Stimulated activated CD8-positive, alpha-beta memory T cell treated with anti-CD3 and anti-CD28 coated beads, Interleukin-7, amount 100 ng/mL, for 24 hours (primary cell): Measurements from ENCODE around the gene ALG14.
"Not testable (repeated sequence)": the region's sequence is repeated elsewhere in the genome, so short reads cannot be mapped to it uniquely, and the experiment has no call there.

ENCODE experiments used
- DNase-seq: peaks from one replicate; pipeline ENCODE4 v3.0.0-alpha.2; 2020; ENCODE audit warnings: low read depth

ALG14 gene

GRCh38 chr1:95041491-95042165 is 31.1 kb downstream of the ALG14 start:
- no peak for DNase-seq

DNA sequence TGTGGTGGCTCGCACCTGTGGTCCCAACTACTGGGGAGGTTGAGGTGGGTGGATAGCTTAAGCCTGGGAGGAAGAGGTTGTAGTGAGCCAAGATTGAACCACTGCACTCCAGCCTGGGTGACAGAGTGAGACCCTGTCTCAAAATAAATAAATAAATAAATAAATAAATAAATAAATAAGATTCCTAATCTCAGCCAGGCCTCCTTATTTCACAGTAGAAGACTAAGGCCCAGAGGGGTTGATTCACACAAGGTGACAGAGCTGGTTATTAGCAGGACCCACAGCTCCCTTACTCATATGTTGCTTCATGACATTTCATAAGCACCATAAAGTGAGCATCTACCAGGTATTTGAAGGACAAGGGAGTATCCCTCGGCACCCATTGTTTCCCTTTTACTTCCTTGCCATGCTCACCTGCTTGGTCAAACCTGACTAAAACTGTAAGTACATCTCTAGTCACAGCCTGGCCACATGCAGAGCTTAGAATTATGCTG is 32.7 kb downstream of the ALG14 start:
- no peak for DNase-seq

DNA sequence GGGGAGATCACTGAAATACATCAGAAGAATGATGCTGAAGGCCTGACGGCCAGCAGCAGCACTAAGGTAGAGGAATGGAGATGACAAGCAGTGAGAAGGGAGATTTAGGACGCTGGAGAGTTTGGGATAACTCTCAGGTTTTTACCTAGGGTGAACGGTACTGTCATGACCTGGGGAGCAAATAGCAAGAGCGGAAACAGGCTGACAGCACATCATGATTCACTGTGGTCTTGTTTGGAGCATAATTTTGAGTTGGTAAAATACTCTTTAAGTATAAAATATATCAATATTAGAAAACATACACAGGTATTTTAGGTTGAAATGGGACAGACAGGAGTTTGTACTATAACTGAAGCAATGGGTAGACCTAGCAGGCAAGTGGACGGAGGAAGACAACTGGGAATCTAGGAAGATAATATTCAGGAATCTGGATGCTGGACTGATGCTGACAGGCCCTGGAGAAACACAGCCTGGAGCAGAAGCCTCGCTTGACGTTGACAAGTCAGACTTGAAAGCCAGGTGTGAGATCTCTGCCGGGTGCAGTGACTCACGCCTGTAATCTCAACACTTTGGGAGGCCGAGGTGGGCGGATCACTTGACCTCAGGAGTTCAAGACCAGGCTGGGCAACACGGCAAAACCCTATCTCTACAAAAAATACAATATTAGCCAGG is 33.3 kb downstream of the ALG14 start:
- DNase-seq: no peak

GRCh38 chr1:95035536-95035935 is 37.2 kb downstream of the ALG14 start:
- DNase-seq: no peak

- DNase-seq: no peak
These were observed 38.2 kb downstream of the ALG14 start for GRCh38 chr1:95034506-95034905.

DNA sequence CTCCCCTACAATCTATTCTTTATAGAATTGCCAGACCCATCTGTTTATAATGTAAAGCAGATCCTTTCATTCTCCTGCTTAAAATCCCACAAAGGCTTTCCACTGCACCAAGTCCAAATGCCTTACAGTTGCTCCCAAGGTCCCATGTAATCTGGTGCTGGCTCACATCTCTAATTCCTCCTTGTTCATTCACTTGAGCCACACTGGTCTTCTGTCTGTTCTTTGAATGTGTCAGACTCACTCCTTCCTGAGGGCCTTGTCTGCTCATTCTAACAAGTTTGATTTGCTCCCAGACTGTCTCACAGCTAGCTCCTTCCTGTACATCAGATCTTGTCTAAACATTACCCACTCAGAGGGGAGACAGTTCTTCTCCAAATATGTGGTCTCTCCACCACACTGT is 38.9 kb downstream of the ALG14 start:
- no peak for DNase-seq

DNA sequence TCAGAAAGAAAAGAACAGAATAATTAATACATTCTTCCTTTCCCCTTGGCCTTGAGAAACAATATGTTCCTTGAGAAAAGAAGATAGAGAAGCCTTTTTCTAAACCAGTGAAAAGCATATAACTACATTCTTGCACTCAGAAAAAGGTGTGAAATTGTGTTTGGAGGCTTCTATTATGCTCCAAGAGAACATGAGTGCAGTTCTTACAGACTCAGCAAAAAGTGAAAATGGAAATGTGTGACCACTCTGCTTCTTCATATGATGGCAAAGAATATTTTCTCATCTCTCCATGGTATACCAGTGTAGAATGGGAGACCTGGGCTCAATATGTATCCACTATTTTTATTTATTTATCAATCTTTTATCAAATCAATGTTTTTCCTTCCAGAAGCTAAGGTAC is 43.2 kb downstream of the ALG14 start:
- DNase-seq: no peak

GRCh38 chr1:95028954-95029353 is 43.8 kb downstream of the ALG14 start:
- no peak for DNase-seq

DNA sequence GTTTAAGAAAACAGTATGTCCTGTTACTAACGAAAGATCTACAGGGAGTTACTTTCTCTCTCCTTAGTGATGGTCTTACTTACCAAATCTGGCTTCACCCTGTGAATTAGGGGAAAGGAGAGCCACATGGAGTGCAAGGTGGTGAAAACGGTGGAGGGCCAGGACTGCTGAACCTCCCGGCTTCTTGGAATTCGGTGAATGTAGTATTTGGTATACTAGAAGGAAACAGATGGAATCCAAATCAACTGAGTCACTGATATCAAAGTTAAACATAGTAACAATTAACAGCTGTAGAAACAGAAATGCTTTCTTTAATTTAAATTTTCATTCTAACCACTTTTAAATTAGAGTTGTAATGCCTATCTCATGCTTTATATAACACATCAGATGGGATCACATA is 45.7 kb downstream of the ALG14 start:
- no peak for DNase-seq

- DNase-seq: no peak
These were observed 49.2 kb downstream of the ALG14 start for GRCh38 chr1:95023399-95024043.

DNA sequence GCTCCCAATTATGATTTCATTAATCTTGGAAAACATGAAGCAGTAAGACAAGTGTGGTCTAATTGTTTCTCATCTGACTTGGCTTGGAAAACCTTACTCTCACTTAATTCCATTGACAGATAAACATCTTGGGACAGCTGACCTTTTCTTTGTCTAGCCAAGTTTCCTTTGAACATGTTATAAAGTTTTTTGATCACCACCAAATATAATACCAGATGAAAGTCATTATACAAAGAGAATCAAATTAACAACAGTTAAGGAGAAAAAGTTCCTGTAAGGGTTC is 50.2 kb downstream of the ALG14 start:
- no peak for DNase-seq

GRCh38 chr1:95021805-95022643 is 50.7 kb downstream of the ALG14 start:
- no peak for DNase-seq

DNA sequence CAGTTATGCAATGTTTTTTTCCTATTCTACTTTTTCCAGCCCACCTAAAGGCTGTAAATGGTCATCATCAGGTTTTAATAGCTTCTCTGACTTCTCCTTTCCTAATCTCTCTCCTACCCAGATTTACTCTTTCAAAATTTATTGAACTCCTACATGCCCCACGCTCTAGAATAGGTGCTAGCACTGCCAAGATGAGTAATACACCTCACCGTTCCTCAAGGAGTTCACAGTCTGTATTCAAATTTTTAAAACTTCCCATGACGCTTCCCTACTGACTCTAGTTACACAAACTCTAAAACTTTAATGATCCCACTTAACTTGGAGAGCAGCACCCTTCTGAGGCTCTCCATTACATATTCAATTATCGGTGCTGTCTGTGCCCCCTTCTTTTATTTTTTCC is 51.6 kb downstream of the ALG14 start:
- no peak for DNase-seq

- DNase-seq: not testable (repeated sequence)
These were observed 53.3 kb downstream of the ALG14 start for GRCh38 chr1:95019466-95019865.

DNA sequence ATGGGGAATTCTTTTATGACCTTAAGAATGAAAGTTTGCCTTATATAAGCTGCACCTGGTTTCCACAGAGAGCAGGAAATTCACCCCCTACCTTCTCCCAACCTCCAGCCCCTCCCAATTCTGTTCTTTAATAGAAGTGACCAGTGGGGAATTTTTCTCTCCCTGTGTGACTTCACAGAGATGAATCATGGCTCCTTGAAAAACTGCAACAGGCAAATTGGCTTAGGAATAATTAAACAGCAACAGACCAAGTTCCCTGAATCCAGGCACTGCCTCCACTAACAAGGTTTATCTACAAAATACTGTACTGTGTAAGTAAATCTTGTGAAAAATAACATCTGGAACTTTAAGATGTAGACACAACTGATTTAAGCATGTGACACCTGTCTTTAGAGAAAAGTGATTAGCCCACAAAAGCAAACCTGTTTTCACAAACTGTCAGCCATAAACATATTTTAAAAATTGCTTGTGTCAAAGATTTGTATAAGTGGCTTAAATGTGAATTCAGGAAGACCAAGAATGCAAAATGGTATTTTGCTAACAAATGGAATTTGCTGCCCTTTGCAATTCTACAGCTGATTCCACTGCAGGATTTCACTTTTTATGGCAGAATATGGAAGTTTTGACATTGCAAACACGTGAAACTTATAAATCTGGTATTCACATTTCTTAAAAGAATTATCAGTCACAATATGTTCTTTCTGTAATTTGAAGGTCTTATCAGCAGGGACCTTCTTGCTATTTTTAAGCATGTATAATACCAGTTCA is 54.0 kb downstream of the ALG14 start:
- no peak for DNase-seq

GRCh38 chr1:95017775-95018174 is 55.0 kb downstream of the ALG14 start:
- no peak for DNase-seq

DNA sequence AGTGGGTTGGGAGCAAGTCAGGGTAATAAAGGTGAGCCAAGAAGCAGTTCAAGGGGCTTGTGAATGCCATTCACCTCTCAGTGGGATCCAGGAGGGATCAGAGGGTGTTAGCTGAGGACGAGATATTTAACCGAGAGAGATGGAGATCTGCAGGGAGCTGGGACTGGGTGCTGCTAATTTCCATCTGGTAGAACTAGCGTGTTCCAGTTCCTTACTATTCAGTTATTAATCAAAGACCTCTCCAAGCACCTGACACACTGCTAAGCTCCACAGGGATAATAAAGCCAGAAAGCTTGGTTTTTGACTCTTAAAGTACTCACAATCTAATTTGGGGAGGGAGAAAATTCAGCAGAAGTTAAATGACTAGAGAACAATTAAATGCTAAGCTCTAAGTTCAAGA is 57.7 kb downstream of the ALG14 start:
- DNase-seq: no peak

- no peak for DNase-seq
These were observed 58.7 kb downstream of the ALG14 start for GRCh38 chr1:95013950-95014574.

DNA sequence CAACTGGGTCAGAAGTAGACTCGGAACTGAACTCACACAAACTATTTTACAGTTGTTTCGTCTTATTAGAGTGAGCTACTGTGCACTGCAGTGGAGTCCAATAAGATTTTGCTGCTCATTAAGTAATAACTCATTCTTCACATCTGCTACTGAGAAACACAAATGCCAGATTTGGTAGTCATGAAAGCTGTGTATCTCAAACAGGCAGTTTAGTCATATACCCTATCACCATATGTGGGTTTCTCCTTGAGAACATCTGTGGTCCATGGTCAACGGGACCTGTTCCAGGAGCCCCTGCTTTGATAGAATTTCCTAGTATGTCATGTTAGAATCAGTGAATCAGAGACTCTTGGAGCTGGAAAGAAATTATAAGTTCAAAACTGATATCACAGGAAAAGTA is 60.4 kb downstream of the ALG14 start:
- DNase-seq: no peak

DNA sequence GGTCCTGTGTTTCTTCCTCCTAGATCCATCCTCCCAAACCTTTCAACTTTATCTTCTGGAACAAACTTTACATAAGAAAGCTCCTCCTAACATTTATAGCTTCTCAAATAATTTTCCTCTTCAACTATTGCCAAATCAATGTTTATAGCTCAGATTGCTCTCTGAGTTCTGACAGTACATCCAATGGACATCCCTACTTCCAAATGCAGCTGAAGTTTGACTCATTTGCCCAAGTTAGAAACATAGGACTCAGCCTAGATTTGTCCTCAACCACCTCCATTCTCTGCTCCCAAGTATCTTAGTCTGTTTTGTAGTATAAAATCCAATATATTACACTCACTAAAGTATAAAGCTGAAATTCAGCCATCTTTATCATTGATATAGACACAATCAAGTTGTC is 62.6 kb downstream of the ALG14 start:
- no peak for DNase-seq

- no peak for DNase-seq
These were observed 65.1 kb downstream of the ALG14 start for GRCh38 chr1:95007687-95008086.
